Gastrocnemius medialis (tissue), 4 donors: ENCODE results near the gene SRSF3. TPM values are rescaled to one million over a fixed set of nuclear protein-coding genes. Genes with fewer than 3 reads are reported as not detected.

Experiments
- ATAC-seq, 2 donors: fragments of 150-250 bp; one replicate each; pipeline ENCODE4 v1.9.1; 2016
- DNase-seq, 2 donors: peaks; one replicate each; pipeline ENCODE4 v3.0.0-alpha.2; 2019
- H3K27ac ChIP-seq, 4 donors: fragments of 200-600 bp; sonication (generic); 1 replicate in 1 of 4; 2 replicates in 3 of 4; pipeline ENCODE4 v1.5.1; 2016 to 2018; ENCODE audit warnings: mild to moderate bottlenecking in 2 of 4, moderate library complexity in 1 of 4
- H3K27me3 ChIP-seq, 3 donors: fragments of 200-600 bp; sonication (generic) in 2 of 3; 1 replicate in 1 of 3; 2 replicates in 2 of 3; pipeline versions ENCODE4 v1.5.1 to v1.6.0; 2016 to 2019; ENCODE audit warnings: mild to moderate bottlenecking in 1 of 3, moderate library complexity in 1 of 3
- H3K36me3 ChIP-seq, 2 donors: fragments of 200-600 bp; sonication (generic) in 1 of 2; one replicate each; pipeline ENCODE4 v1.5.1; 2017 to 2018
- H3K4me1 ChIP-seq, 2 donors: fragments of 200-600 bp; sonication (generic) in 1 of 2; one replicate each; pipeline ENCODE4 v1.5.1; 2016 to 2017; ENCODE audit warnings: mild to moderate bottlenecking in 2 of 2
- H3K4me3 ChIP-seq, 4 donors: fragments of 200-600 bp; sonication (generic) in 3 of 4; 1 replicate in 1 of 4; 2 replicates in 3 of 4; pipeline ENCODE4 v1.5.1; 2016 to 2019; ENCODE audit warnings: mild to moderate bottlenecking in 2 of 4
- H3K9me3 ChIP-seq, 3 donors: fragments of 200-600 bp; sonication (generic) in 2 of 3; 1 replicate in 1 of 3; 2 replicates in 2 of 3; pipeline ENCODE4 v1.5.1; 2016 to 2019
- CTCF ChIP-seq, 5 experiments: fragments of 450-650 bp in 3 of 5; fragments of 200-600 bp in 2 of 5; sonication (generic) in 2 of 5; IDR thresholded peaks in 4 of 5; conservative IDR thresholded peaks in 1 of 5; 1 replicate in 4 of 5; 2 replicates in 1 of 5; pipeline ENCODE4 v1.5.1; 2016 to 2019; ENCODE audit warnings: antibody characterized with exemption in 5 of 5, mild to moderate bottlenecking in 3 of 5, moderate library complexity in 3 of 5
- POLR2A ChIP-seq, 2 donors: fragments of 450-650 bp; IDR thresholded peaks; one replicate each; pipeline ENCODE4 v1.6.1; 2017; ENCODE audit warnings: antibody characterized with exemption in 2 of 2, mild to moderate bottlenecking in 2 of 2, moderate library complexity in 2 of 2
- in situ Hi-C, 4 donors: fragments of 200-750 bp; cut with MboI; loops; one replicate each; pipeline versions ENCODE4 v1.15.0 to v1.8.0; 2017; ENCODE audit warnings: low sequenced_read_pairs in 4 of 4
- intact Hi-C: fragments of 100-400 bp; cut with DNase I; formaldehyde crosslinking; loops from one replicate; pipeline ENCODE4 v1.15.1; 2023; ENCODE audit warnings: low total_unique reads
- total RNA-seq, 4 donors: library from RNA; depleted of rRNA; stranded (reverse); fragments of >200 nt; gene quantifications; one replicate each; pipeline versions ENCODE4 v1.1.0 to v1.2.3, GENCODE V29; 2016

The SRSF3 gene
- total RNA-seq, 4 donors from 2014 or later, result 66.3 to 118 (median 83.2) TPM

GRCh38 chr6:36574679-36575078, 19.5 kb upstream of the SRSF3 start:
- DNase-seq, result no peak
- Histone ChIP-seq H3K4me3 (no peak overlapping the region), H3K27me3 (no peaks in the 10 kb centered on the region), H3K27ac (no peak overlapping the region), H3K9me3 (no peaks in the 10 kb centered on the region), H3K4me1 (peaks cover 0 to 4% of the 10 kb centered on the region in 2 donors), H3K36me3 (no peaks in the 10 kb centered on the region)
- intact Hi-C loops, result no loop called here
- TF ChIP-seq CTCF (IDR thresholded peaks at IDR 0.05 in 4 of 5, conservative IDR thresholded peaks at IDR 0.05 in 1 of 5), result no peak
- no peak for TF ChIP-seq POLR2A (IDR thresholded peaks at IDR 0.05)
- no peak for ATAC-seq
- in situ Hi-C loops, result loop anchor here in 1 of 4 donors (25.0 kb wide), 1 partner anchor 137 kb away; the partner anchor contains the start of genes KCTD20 and PXT1

- no peaks in the 10 kb centered on the region for H3K27me3 ChIP-seq
- ATAC-seq (no peak), DNase-seq (no peak)
- in situ Hi-C loops, result loop anchor here in 1 of 4 donors (25.0 kb wide), 1 partner anchor 139 kb away; the partner anchor contains the start of genes KCTD20 and PXT1
- intact Hi-C loops, result no loop called here
- TF ChIP-seq CTCF (IDR thresholded peaks at IDR 0.05 in 4 of 5, conservative IDR thresholded peaks at IDR 0.05 in 1 of 5) (no peak), POLR2A (IDR thresholded peaks at IDR 0.05) (no peak)
- H3K9me3 ChIP-seq, result no peaks in the 10 kb centered on the region
- no peaks in the 10 kb centered on the region for H3K36me3 ChIP-seq
- H3K4me3 ChIP-seq, result no peak overlapping the region
- no peak overlapping the region for H3K27ac ChIP-seq
- peaks cover 4 to 5% of the 10 kb centered on the region in 2 donors for H3K4me1 ChIP-seq
Observed at GRCh38 chr6:36576578-36576977, 17.6 kb upstream of the SRSF3 start.

- no peak for DNase-seq
- intact Hi-C loops, result no loop called here
- peak in 1 of 2 donors; percentile 19 for ATAC-seq
- in situ Hi-C loops, result loop anchor here in 1 of 4 donors (25.0 kb wide), 1 partner anchor 140 kb away; the partner anchor contains the start of genes KCTD20 and PXT1
- H3K36me3 ChIP-seq, result no peaks in the 10 kb centered on the region
- no peaks in the 10 kb centered on the region for H3K27me3 ChIP-seq
- H3K27ac ChIP-seq, result no peak overlapping the region
- no peak overlapping the region for H3K4me3 ChIP-seq
- TF ChIP-seq POLR2A (IDR thresholded peaks at IDR 0.05) (no peak), CTCF (IDR thresholded peaks at IDR 0.05 in 4 of 5, conservative IDR thresholded peaks at IDR 0.05 in 1 of 5) (no peak)
- no peaks in the 10 kb centered on the region for H3K9me3 ChIP-seq
- peaks cover 4 to 5% of the 10 kb centered on the region in 2 donors for H3K4me1 ChIP-seq
Observed at GRCh38 chr6:36577301-36577700, 16.9 kb upstream of the SRSF3 start.

GRCh38 chr6:36578030-36578429, 16.1 kb upstream of the SRSF3 start:
- in situ Hi-C loops (loop anchor here in 1 of 4 donors (25.0 kb wide), 1 partner anchor 141 kb away; the partner anchor contains the start of genes KCTD20 and PXT1), intact Hi-C loops (no loop called here)
- peak overlapping the region in 1 of 4 donors; percentile 81 for H3K27ac ChIP-seq
- ATAC-seq (no peak), DNase-seq (no peak)
- no peak overlapping the region for H3K4me3 ChIP-seq
- peaks cover 4 to 5% of the 10 kb centered on the region in 2 donors for H3K4me1 ChIP-seq
- no peak for TF ChIP-seq CTCF (IDR thresholded peaks at IDR 0.05 in 4 of 5, conservative IDR thresholded peaks at IDR 0.05 in 1 of 5)
- TF ChIP-seq POLR2A (IDR thresholded peaks at IDR 0.05), result no peak
- H3K9me3 ChIP-seq, result no peaks in the 10 kb centered on the region
- H3K36me3 ChIP-seq, result no peaks in the 10 kb centered on the region
- no peaks in the 10 kb centered on the region for H3K27me3 ChIP-seq
